Measurements from ENCODE around the gene DGKD.

DGKD gene

DNA sequence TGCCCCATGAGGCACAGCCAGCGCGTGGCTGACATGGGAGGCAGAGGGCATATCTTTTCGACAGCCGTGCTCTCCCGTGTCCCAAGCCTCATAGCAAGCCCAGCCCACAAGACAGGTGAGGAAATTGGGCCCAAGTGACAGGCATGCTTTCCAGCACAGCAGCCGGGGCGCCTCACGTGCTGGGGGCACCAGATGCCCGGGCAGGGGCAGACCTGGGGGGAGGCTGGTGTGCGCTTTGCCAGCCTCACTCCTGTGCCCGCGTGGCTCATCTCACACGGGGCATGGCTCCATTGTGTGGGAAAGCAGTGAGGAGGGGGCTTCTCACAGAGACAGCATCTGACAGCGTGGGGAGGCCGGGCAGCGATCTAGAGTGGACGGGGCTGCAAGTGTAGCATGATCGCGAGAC lies 119.1 kb downstream of the DGKD start:
- DNase-seq (ENCODE audit: insufficient read length) (no peak), FAIRE-seq (no peak)
- no peak for TF ChIP-seq POLR2A (IDR thresholded peaks at IDR 0.05; ENCODE audit: low read depth, low read length)
- TF ChIP-seq POLR2AphosphoS5 (IDR thresholded peaks at IDR 0.05; ENCODE audit: low read depth, low read length), result no peak
- no peak for TF ChIP-seq TAF1 (IDR thresholded peaks at IDR 0.05; ENCODE audit: borderline replicate concordance, low read depth, low read length)

- DNase-seq (ENCODE audit: insufficient read length), result no peak
- TF ChIP-seq TAF1 (IDR thresholded peaks at IDR 0.05; ENCODE audit: borderline replicate concordance, low read depth, low read length) (no peak), POLR2AphosphoS5 (IDR thresholded peaks at IDR 0.05; ENCODE audit: low read depth, low read length) (0 out of 2 replicates have a peak, but pooled peaks have one; percentile 12), POLR2A (IDR thresholded peaks at IDR 0.05; ENCODE audit: low read depth, low read length) (no peak)
- FAIRE-seq, result no peak
Measured at GRCh38 chr2:233473878-233474277, 119.6 kb downstream of the DGKD start.

- FAIRE-seq (no peak), DNase-seq (ENCODE audit: insufficient read length) (no peak)
- TF ChIP-seq POLR2A (IDR thresholded peaks at IDR 0.05; ENCODE audit: low read depth, low read length) (0 out of 2 replicates have a peak, but pooled peaks have one; percentile 38), TAF1 (IDR thresholded peaks at IDR 0.05; ENCODE audit: borderline replicate concordance, low read depth, low read length) (no peak), POLR2AphosphoS5 (IDR thresholded peaks at IDR 0.05; ENCODE audit: low read depth, low read length) (0 out of 2 replicates have a peak, but pooled peaks have one; percentile 9)
Measured at GRCh38 chr2:233474308-233475160, 120.2 kb downstream of the DGKD start.

DNA sequence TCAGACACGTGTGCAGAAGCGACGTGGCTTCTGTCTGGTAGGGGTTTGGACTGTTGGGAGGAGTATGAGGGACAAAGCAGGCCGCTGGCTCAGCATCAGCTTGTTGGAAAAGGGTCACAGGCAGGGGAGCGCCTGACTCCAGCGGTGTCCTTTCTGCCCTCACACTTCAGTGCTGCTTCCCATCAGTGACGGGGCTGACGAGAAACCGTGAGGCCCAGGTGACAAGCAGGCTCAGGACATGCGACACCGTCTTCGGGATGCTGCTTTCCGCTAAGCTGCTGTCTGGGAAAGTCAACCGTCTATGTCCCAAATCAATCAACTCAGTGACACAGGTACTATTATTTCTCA lies 121.7 kb downstream of the DGKD start:
- DNase-seq (ENCODE audit: insufficient read length) (no peak), FAIRE-seq (no peak)
- TF ChIP-seq POLR2A (IDR thresholded peaks at IDR 0.05; ENCODE audit: low read depth, low read length), result no peak
- TF ChIP-seq TAF1 (IDR thresholded peaks at IDR 0.05; ENCODE audit: borderline replicate concordance, low read depth, low read length), result no peak
- no peak for TF ChIP-seq POLR2AphosphoS5 (IDR thresholded peaks at IDR 0.05; ENCODE audit: low read depth, low read length)

- FAIRE-seq (no peak), DNase-seq (ENCODE audit: insufficient read length) (no peak)
- TF ChIP-seq POLR2AphosphoS5 (IDR thresholded peaks at IDR 0.05; ENCODE audit: low read depth, low read length), result no peak
- no peak for TF ChIP-seq TAF1 (IDR thresholded peaks at IDR 0.05; ENCODE audit: borderline replicate concordance, low read depth, low read length)
- TF ChIP-seq POLR2A (IDR thresholded peaks at IDR 0.05; ENCODE audit: low read depth, low read length), result no peak
Measured at GRCh38 chr2:233476651-233477547, 122.6 kb downstream of the DGKD start.

GRCh38 chr2:233477548-233478433 lies 123.5 kb downstream of the DGKD start:
- FAIRE-seq (no peak), DNase-seq (ENCODE audit: insufficient read length) (no peak)
- TF ChIP-seq POLR2A (IDR thresholded peaks at IDR 0.05; ENCODE audit: low read depth, low read length) (no peak), POLR2AphosphoS5 (IDR thresholded peaks at IDR 0.05; ENCODE audit: low read depth, low read length) (no peak), TAF1 (IDR thresholded peaks at IDR 0.05; ENCODE audit: borderline replicate concordance, low read depth, low read length) (no peak)

GRCh38 chr2:233479616-233480489 lies 125.6 kb downstream of the DGKD start:
- FAIRE-seq, result no peak
- no peak for TF ChIP-seq POLR2AphosphoS5 (IDR thresholded peaks at IDR 0.05; ENCODE audit: low read depth, low read length)
- no peak for TF ChIP-seq TAF1 (IDR thresholded peaks at IDR 0.05; ENCODE audit: borderline replicate concordance, low read depth, low read length)
- no peak for TF ChIP-seq POLR2A (IDR thresholded peaks at IDR 0.05; ENCODE audit: low read depth, low read length)
- DNase-seq (ENCODE audit: insufficient read length), result no peak

GRCh38 chr2:233480490-233481202 lies 126.4 kb downstream of the DGKD start:
- DNase-seq (ENCODE audit: insufficient read length) (no peak), FAIRE-seq (no peak)
- TF ChIP-seq POLR2A (IDR thresholded peaks at IDR 0.05; ENCODE audit: low read depth, low read length) (no peak), POLR2AphosphoS5 (IDR thresholded peaks at IDR 0.05; ENCODE audit: low read depth, low read length) (no peak), TAF1 (IDR thresholded peaks at IDR 0.05; ENCODE audit: borderline replicate concordance, low read depth, low read length) (no peak)

DNA sequence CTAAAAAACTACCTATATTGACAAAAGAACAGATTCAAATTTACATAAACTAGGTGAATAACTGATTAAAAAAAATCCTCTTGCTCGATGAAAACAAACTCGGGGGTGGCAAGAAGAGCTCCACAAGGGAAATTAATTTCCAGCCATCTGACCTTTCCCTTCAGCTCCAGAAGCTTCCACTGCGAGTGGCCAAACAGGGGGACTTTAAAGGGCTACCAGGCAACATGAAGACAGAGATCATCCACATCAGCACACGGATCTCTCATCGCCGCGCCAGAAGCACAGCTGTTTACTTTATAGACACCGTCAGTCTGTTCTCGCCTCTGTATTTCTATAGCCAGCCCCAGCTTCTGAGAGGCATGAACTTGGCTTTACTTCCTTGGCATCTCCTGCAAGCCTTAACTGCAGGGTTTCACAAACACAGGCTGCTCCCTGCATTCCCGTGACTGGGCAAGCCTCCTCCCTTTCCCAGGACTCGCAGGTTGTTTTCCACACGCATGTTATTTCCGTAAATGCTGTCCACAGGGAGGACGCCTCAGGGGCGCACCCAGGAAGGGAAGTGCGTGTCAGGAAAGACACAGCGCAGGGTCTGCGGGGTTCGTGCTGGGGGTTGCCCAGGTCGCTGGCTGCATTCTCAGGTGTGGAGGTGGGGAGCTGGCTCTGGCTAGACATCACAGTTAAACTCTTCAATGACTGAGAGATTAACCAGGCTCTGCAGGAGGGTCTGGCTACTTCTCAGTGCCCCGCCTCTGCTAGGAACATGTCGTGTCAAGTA lies 127.3 kb downstream of the DGKD start:
- DNase-seq (ENCODE audit: insufficient read length), result no peak
- TF ChIP-seq POLR2AphosphoS5 (IDR thresholded peaks at IDR 0.05; ENCODE audit: low read depth, low read length) (no peak), POLR2A (IDR thresholded peaks at IDR 0.05; ENCODE audit: low read depth, low read length) (no peak), TAF1 (IDR thresholded peaks at IDR 0.05; ENCODE audit: borderline replicate concordance, low read depth, low read length) (no peak)
- FAIRE-seq, result no peak

All from GM12892 (cell line).